CD4-positive, alpha-beta T cell treated with Interleukin-15 for 4 hours (primary cell): ENCODE data around the gene ATP6V1G2.
"Not testable (repeated sequence)": the region's sequence is repeated elsewhere in the genome, so short reads cannot be mapped to it uniquely, and the experiment has no call there.

Source experiments
- DNase-seq: peaks from one replicate; pipeline ENCODE4 v3.0.0-alpha.2; 2020; ENCODE audit warnings: low spot score

ATP6V1G2 gene

DNA sequence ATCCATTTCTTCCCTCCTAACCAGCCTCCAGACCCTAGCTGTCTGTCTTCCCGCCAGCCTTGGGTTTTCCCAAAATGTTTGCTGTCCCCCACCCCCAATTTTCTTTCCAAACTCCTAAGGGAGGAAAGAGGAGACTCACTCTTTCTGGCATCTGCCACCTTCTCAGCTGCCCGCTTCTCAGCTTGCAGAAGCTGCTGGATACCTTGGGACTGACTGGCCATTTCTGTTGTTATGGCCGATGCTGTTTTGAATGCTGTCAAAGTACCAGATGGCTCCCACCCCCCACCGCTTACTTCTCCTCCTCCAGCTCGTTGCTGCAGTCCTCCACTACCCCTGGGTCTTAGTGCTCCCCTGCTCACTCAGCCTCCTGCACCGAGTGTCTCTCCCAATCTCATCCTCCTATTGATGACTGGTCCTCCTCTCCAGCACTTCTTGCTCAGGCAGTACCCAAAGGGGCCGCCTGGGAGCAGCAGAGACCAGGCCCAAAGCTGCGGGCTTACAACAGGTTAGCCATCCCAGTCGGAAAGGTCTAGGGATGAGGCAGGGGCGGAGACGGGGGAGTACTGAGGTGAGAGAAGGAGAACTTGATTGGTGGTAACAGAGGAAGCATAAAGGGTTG is at the start of gene ATP6V1G2:
Gene ATP6V1G2, minus strand, starts transcription at position 270 of the 619 bp plus-strand sequence. Its CDS starts 49 bp downstream, at position 221.
- peak; percentile 88 for DNase-seq

DNA sequence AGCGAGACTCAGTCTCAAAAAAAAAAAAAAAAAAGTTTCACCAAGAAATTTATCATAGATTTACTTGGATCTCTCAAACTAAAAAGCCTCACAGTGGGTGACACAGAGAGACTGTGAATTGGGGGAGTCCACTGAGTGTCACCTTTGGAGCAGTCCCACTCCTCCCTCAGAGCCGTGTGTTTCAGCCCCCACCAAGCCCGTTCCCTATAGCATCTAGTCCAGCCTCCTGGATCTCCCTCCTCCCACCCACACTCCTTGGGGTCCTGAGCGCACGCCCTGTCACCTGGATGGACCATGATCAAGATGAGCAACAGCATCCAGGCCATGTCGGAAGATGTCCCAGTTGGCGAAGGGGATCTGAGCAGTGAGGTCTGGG is 46.0 kb upstream of the ATP6V1G2 start:
- DNase-seq: no peak

DNA sequence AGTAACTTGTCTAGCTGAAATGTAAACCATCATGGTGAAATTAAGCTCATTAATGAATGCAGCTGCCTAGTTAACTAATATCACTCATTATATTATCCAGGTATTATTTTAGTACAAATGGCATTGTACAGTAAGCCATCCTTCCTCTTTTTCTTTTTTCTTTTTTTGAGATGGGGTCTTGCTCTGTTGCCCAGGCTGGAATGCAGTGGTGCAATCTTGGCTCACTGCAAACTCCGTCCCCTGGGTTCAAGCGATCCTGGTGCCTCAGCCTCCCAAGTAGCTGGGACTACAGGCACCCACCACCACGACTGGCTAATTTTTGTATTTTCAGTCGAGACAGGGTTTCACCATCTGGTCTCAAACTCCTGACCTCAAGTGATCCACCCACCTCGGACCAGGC is 44.3 kb upstream of the ATP6V1G2 start:
- DNase-seq: not testable (repeated sequence)

DNA sequence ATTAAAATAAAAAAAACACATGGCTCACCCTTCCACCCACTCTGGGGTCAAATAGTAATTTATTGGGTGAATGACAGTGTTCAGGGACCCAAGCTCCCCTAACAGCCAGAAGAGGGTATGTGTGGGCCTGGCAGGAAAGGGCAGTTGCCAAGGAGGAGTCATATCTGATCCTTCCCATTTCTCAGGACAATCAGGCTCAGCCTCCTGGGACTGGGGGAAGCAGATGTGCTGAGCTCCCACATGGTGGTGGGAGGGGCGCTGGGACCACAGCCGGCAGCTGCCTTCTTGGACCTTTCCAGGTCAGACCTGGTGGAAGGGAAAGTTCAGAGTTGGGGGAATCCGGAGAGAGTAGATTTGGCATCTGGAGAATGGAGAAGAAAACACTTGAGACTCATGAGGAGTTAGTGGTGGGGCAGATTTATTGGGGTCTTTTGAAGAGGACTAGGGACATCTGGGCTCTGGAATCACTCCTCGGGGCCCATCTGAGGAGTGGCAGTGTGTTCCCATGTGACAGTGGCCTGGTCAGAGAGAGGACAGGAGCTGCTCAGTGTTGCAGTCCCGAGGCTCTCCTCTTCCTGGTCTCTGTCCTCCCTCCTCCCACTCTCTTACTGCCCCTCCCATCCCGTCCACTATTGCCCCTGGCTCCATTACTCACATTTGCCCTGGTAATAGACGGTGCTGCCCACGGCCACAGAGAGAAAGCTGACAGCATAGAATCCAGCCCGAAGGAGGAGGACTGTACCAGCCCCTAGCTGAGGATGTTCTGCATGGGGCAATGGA is 42.7 kb upstream of the ATP6V1G2 start:
- no peak for DNase-seq

DNA sequence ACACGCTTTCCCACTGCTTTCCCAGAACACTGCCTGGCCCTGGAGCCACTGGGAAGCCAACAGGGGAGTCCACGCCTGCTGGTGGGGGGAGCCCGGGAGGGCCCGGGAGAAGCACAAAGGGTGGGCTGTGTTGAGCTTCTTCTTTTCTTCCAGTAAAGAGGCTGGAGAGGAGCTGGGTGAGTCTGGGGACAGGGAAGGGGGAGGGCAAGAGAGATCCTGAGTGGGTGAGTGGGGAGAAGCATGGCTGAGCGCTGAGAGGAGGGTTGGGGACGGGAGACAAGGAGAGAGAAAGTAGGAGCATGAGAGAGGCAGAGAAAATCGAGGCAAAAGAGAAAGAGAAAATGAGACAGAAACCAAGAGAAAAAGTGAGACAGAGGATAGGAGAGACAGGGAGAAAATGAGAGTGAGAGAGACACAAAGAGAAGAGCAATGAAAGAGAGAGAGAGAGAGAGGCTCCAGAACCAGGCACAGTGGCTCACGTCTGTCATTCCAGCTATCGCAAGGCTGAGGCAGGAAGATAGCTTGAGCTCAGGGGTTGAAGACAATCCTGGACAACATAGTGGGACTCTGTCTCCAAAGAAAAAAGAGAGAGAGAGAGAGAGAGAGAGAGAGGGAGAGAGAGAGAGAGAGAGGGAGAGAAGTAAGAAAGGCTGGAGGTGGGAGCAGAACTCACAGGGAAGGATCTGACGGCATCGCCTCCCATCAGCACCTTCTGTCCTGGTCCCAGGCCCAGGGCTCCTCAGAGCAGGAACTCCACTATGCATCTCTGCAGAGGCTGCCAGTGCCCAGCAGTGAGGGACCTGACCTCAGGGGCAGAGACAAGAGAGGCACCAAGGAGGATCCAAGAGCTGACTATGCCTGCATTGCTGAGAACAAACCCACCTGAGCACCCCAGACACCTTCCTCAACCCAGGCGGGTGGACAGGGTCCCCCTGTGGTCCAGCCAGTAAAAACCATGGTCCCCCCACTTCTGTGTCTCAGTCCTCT is 41.7 kb upstream of the ATP6V1G2 start:
- DNase-seq: no peak

DNA sequence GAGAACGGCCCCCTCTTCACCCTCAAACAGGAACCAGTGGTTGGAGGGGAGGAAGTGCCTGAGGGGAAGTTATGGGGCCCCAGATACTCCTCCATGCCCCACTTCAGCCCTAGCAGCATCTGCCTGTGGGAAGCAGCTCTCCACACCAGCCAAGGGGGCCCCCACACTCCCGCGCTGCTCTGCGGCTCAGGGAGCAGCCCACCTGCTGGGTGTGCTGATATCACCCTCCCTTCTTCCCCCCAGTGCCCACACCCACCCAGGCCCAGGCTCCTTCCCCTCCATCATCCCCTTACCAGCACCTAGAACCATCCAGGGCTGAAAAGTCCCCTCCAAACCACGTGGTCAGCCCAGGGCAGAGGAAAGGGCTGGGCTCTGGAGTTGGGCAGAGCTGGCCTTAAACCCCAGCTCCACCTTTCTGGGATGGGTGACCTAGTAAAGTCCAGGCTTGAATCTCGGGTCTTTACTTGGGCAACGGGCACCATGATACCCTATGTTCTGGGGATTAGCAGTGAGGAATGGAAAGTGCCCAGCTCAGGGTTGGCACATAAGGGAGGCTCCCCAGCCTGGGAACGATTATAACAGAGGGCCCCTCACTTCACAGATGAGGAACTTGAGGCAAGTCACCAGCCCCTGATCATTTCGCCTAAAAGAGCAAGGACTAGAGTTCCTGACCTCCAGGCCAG is 40.3 kb upstream of the ATP6V1G2 start:
- DNase-seq: no peak

DNA sequence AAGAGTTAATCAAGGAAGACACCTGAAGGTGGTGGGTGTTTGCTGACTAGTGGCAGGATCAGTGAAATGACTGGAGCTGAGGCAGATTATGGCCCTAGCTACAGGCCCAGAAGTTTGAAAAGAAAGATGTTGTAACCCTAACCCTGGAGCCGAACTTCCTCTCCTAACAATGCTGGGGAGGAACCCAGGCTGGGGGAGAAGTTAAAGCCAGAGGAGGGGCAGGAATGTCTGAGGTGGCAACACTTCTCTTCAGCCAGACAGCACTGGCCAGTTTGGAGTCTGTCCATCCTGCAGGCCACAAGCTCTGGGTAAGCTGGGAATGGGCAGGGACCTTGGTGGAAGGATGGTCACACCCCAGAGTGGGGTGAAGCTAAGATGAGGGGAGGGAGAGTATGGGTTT is 39.6 kb upstream of the ATP6V1G2 start, which contains the start of gene LST1:
Gene LST1, plus strand, starts transcription at position 270 of the 400 bp plus-strand sequence. CDS start 1,023 bp downstream, outside the sequence.
- no peak for DNase-seq

DNA sequence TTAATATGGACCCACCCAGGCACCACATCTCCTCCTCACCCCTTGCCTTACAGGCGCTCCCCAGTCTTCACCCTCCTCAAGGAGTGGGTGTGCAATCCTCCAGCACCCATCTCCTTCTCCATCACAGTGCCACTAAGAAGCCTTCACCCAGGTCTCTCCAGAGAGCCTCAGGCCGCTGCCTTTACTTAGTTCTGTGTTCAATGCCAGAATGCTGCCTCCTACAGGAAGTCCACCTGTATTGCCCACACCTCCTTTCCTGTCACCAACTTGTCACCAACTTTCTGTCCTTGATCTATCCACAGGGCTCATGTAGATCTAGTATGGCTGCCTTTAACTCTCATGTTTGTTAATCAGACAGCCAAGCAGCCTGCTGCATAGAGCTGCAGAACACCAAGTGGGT is 39.1 kb upstream of the ATP6V1G2 start:
- DNase-seq: peak; percentile 69

DNA sequence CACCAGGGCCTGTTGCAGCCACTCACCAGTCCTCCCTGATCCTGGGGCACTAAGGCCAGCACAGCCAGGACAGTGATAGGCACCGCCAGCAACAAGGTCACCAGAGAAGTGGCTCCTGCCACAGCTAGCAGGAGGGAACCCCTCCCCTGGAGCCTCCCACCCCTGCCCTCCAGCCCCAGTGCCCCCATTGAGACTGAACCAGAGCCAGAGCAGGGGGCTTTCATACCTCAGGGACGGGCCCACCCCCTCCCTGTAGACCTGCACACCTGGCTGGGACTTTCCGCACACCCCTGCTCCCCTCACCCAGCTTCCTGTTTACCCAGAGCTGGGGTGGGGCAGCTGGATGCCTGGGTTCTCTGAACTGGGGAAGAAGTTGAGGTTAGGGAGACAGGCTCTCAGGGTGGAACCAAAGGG is 35.8 kb upstream of the ATP6V1G2 start, which contains the start of gene LTB:
Gene LTB, minus strand, starts transcription at position 195 of the 414 bp plus-strand sequence. Its CDS starts 7 bp downstream, at position 188.
- DNase-seq: peak; percentile 90

DNA sequence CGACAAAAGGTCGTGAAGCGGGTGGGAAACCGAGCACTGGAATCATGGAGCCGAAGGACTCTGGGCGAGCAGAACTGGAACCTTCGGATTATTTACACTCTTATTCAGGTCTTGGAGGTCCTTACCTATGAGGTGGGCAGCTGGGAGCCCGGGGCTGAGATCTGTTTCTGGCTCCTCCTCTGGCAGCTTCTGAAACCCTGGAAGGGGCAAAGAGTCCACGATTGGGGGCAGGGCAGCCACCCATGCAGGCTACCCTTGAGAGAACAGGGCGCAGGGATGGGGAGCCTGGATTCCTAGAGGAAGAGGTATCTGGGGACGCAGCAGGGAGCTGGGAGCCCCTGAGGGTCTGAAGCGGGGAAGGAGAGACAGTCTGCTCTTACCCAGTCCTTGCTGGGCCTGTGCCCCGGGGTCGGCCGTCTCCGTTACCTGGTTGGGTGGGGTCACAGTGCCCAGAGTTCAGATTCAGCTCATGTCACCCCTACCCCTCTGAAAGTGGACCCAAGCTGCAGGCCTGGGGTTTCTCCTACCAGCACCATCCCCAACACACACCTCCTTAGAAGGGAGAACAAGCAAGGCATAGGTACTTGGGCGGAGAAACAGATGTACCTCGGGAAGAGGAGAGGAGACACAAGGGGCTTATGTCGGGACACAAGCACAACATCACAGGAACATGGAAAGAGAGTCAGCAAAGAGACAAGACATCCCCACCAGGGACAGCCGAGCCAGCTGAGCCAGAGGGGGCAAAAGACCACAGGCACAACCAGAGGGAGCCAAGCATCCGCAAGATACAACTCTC is 35.2 kb upstream of the ATP6V1G2 start:
- DNase-seq: no peak

DNA sequence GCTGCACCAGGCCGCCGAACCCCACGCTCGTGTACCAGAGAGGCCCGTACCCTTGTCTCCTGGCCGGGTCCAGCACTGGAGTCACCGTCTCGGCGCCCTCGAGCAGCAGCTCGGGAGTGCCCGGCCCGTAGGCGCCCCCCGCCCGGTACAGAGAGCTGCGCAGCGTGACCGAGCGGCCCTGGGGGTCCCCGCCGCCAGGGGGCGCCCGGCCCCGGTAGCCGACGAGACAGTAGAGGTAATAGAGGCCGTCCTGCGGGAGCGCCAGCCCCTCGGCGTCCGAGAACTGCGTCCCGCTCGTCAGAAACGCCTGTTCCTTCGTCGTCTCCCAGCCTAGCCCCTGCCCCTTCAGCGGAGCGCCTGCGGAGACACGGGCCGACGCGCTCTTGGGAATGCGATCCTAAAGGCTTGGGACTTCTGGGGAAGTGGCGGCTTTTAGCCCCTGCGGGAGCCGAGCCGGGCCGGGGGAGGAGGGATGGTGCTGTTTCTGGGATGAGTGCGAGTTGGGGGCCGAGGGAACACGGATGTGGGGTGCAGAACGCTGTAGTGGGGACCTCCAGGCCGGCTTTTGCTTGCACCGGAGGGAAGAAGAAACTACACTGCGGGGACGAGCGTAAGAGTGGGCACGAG is 34.5 kb upstream of the ATP6V1G2 start:
- DNase-seq: peak; percentile 91

DNA sequence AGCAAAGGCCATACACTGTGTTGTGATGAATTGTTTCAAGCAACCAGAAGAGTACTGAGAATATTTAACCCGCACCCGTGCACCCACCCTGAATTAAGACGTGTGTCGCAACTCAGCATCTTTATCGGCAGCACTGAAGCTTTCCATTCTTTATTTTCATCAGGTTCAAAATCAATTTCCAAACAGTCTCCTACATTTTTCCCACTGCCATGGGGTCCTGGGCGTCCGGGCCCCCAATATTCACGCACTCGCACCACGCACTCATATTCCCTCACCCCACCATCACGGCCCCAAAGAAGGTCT is 34.0 kb upstream of the ATP6V1G2 start:
- DNase-seq: no peak

DNA sequence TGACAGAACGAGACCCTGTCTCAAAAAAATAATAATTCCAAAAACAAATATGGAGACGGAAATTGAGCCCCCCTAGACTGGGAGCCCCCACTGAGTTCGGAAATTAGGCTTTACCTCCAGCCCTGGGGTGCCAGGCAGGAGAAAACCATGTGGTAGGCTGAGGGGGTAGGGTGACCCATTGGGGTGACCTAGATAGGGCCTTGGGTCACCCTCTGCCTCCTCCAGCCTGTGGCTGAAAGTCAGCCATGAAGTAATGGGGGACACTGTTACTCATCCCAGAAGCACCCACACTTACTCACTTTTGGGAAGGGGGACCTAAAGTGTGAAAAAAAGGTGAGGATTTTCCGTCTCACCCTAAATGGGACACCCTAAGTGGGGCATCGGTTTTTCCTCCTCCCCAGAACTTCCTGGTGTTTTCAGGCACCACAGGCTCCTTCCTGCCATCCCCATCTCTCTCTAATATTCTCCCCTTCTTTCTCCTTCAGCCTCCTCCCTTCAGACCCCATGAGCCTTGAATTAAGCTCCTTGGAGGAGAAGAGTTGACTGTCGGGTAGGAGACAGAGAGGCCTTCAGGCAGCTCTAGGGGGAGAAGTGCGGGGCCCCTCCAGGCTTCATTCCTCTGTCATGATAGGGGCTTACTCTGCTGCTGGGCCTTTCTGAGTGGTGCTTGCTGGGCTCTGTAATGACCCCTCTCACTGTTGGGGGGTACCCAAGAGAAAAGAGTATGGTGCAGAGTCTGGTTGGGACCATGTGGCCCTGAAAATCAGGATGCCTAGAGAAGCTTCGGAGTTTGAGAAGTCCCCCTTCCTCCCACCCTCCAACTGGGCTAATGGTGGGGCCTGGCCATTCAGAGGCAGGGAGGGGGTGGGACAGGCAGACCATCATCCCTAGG is 33.4 kb upstream of the ATP6V1G2 start:
- DNase-seq: no peak

DNA sequence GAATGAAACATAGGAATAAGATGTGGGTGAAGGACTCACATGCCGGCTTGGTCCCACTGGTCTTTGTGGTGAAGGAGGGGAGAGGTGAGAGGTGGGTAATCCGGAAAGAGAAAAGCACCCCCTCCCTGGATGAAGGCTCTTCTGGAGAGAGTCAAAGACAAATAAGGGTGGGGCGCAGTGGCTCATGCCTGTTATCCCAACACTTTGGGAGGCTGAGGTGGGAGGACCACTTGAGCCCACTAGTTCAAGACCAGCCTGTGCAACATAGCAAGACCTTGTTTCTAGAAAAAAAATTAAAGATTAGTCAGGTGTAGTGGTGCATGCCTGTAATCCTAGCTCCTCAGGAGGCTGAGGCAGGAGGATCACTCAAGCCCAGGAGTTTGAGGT is 32.7 kb upstream of the ATP6V1G2 start:
- no peak for DNase-seq

DNA sequence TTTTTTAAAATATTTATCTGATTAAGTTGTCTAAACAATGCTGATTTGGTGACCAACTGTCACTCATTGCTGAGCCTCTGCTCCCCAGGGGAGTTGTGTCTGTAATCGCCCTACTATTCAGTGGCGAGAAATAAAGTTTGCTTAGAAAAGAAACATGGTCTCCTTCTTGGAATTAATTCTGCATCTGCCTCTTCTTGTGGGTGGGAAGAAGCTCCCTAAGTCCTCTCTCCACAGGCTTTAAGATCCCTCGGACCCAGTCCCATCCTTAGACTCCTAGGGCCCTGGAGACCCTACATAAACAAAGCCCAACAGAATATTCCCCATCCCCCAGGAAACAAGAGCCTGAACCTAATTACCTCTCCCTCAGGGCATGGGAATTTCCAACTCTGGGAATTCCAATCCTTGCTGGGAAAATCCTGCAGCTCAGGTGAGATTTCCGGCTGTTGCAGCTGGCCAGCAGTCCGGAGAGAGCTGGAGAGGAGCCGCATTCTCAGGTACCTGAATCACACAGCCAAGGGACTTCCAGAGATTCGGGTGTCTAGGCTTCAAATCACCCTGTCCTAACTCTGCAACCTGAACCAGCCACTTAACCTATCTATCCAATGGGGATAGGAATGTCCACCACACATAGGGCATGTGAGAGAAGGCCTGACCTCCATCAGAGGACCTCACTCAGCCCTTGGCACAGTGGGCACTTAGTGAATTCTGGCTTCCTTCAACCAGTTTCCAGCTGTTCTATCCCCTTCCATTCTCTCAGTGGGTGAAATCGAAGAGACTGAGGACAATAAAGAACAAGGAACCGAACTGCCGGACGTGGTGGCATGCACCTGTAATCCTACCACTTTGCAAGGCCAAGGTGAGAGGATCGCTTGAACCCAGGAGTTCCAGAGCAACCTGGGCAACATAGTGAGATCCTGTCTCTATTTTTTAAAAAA is 32.0 kb upstream of the ATP6V1G2 start:
- no peak for DNase-seq

DNA sequence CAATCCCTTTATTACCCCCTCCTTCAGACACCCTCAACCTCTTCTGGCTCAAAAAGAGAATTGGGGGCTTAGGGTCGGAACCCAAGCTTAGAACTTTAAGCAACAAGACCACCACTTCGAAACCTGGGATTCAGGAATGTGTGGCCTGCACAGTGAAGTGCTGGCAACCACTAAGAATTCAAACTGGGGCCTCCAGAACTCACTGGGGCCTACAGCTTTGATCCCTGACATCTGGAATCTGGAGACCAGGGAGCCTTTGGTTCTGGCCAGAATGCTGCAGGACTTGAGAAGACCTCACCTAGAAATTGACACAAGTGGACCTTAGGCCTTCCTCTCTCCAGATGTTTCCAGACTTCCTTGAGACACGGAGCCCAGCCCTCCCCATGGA is 31.2 kb upstream of the ATP6V1G2 start:
- no peak for DNase-seq

DNA sequence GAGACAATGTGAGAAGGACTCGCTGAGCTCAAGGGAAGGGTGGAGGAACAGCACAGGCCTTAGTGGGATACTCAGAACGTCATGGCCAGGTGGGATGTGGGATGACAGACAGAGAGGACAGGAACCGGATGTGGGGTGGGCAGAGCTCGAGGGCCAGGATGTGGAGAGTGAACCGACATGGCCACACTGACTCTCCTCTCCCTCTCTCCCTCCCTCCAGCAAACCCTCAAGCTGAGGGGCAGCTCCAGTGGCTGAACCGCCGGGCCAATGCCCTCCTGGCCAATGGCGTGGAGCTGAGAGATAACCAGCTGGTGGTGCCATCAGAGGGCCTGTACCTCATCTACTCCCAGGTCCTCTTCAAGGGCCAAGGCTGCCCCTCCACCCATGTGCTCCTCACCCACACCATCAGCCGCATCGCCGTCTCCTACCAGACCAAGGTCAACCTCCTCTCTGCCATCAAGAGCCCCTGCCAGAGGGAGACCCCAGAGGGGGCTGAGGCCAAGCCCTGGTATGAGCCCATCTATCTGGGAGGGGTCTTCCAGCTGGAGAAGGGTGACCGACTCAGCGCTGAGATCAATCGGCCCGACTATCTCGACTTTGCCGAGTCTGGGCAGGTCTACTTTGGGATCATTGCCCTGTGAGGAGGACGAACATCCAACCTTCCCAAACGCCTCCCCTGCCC is 30.6 kb upstream of the ATP6V1G2 start:
- DNase-seq: peak; percentile 49
